ENCODE measurements around the gene CCDC174. TPM values are rescaled to one million over a fixed set of nuclear protein-coding genes. Genes with fewer than 3 reads are reported as not detected.

The CCDC174 gene
- polyA plus RNA-seq, 2 of the 4 experiments (the other 2 are of a cell fraction): 12.6 to 17.6 TPM

DNA sequence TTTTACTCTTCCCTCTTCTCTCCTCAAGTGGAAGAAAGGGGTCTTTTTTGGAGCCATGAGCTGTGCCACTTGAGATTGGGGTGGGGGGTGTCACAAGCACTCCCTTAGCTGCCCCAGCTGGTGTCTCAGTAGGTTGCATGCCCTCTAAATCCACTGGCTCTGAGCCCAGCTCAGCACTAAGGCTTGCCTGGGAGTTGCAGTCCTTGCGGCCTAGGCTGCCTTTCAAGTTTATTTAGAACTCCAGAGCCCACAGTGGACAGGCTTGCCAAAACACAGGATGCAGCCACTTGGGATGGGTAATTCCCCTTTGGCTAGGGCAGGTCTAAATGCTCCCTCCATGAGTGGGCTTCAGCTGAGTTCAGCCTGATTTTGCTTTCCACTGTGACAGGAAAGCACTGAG is 48.1 kb downstream of the CCDC174 start (continued):
- no peak for TF ChIP-seq POLR2AphosphoS2 (conservative IDR thresholded peaks at IDR 0.05; ENCODE audit: low read length)

GRCh38 chr3:14700891-14701290 is 49.3 kb downstream of the CCDC174 start:
- H3K9me3 ChIP-seq: no peaks in the 10 kb centered on the region
- CTCF ChIA-PET: interaction anchor here (1.0 kb wide), 1 partner anchor 221 kb away, joined by 3 read pairs; no protein-coding TSS in a partner anchor
- POLR2A ChIA-PET: no interaction called here
- H3K4me1 ChIP-seq: no peaks in the 10 kb centered on the region
- H3K4me3 ChIP-seq: no peak overlapping the region
- H3K4me2 ChIP-seq: no peak overlapping the region
- WGBS (ENCODE audit: missing lambda C conversion rate): 45% methylated on average over 3 of the region's 3 CpGs
- H3K27ac ChIP-seq: no peak overlapping the region
- DNase-seq (ENCODE audit: low read depth in 1 of 2, low spot score in 1 of 2) (no peak), FAIRE-seq (no peak), ATAC-seq (no peak)
- no peak for TF ChIP-seq RFX5 (IDR thresholded peaks at IDR 0.05)
- no peak for TF ChIP-seq MAFK (IDR thresholded peaks at IDR 0.05; ENCODE audit: partially characterized antibody)
- TF ChIP-seq, protein P1, sequence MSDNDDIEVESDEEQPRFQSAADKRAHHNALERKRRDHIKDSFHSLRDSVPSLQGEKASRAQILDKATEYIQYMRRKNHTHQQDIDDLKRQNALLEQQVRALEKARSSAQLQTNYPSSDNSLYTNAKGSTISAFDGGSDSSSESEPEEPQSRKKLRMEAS (IDR thresholded peaks at IDR 0.05): no peak
- no peak for TF ChIP-seq ZFP36 (IDR thresholded peaks at IDR 0.05; ENCODE audit: borderline replicate concordance, partially characterized antibody)
- no peak for TF ChIP-seq HOXB5 (CRISPR knock-in tag; IDR thresholded peaks at IDR 0.05)
- TF ChIP-seq HEYL (CRISPR knock-in tag; IDR thresholded peaks at IDR 0.05): no peak
- no peak for TF ChIP-seq PHF8 (IDR thresholded peaks at IDR 0.05; ENCODE audit: borderline replicate concordance, low read depth)
- no peak for TF ChIP-seq SMC3 (IDR thresholded peaks at IDR 0.05)
- TF ChIP-seq ESRRA (IDR thresholded peaks at IDR 0.05; ENCODE audit: borderline replicate concordance, low read length): no peak
- TF ChIP-seq RARB (CRISPR knock-in tag; IDR thresholded peaks at IDR 0.05): no peak
- TF ChIP-seq FOSL2 (IDR thresholded peaks at IDR 0.05): no peak
- no peak for TF ChIP-seq FOSL2 (CRISPR knock-in tag; IDR thresholded peaks at IDR 0.05)
- TF ChIP-seq MAZ (IDR thresholded peaks at IDR 0.05; ENCODE audit: borderline replicate concordance, low read depth, low read length): no peak
- TF ChIP-seq JUNB (IDR thresholded peaks at IDR 0.05): no peak
- TF ChIP-seq EHF (CRISPR knock-in tag; IDR thresholded peaks at IDR 0.05): no peak
- no peak for TF ChIP-seq NPAS2 (CRISPR knock-in tag; IDR thresholded peaks at IDR 0.05; ENCODE audit: borderline replicate concordance)

- H3K4me3 ChIP-seq: no peak overlapping the region
- H3K4me2 ChIP-seq: no peak overlapping the region
- FAIRE-seq: no peak
- no peak for DNase-seq (ENCODE audit: low read depth in 1 of 2, low spot score in 1 of 2)
- H3K27ac ChIP-seq: no peak overlapping the region
- WGBS (ENCODE audit: missing lambda C conversion rate): 29% methylated on average over 4 of the region's 4 CpGs
- TF ChIP-seq EHMT2 (IDR thresholded peaks at IDR 0.05; ENCODE audit: low read depth) (no peak), RNF2 (IDR thresholded peaks at IDR 0.05; ENCODE audit: borderline replicate concordance, low read depth) (no peak), HMGXB4 (CRISPR knock-in tag; IDR thresholded peaks at IDR 0.05; ENCODE audit: borderline replicate concordance) (no peak), RAD21 (conservative IDR thresholded peaks at IDR 0.05 in 1 of 2, IDR thresholded peaks at IDR 0.05 in 1 of 2) (no peak), ELK1 (IDR thresholded peaks at IDR 0.05; ENCODE audit: low read depth, low read length) (no peak), RCOR1 (IDR thresholded peaks at IDR 0.05; ENCODE audit: low read depth, low read length) (no peak)
- TF ChIP-seq, protein P2, sequence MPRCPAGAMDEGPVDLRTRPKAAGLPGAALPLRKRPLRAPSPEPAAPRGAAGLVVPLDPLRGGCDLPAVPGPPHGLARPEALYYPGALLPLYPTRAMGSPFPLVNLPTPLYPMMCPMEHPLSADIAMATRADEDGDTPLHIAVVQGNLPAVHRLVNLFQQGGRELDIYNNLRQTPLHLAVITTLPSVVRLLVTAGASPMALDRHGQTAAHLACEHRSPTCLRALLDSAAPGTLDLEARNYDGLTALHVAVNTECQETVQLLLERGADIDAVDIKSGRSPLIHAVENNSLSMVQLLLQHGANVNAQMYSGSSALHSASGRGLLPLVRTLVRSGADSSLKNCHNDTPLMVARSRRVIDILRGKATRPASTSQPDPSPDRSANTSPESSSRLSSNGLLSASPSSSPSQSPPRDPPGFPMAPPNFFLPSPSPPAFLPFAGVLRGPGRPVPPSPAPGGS (IDR thresholded peaks at IDR 0.05): no peak
- ChIA-PET POLR2A (no interaction called here), CTCF (interaction anchor here (0.5 kb wide), 1 partner anchor 37 kb away, joined by 3 read pairs; no protein-coding TSS in a partner anchor)
- ATAC-seq: no peak
- no peaks in the 10 kb centered on the region for H3K9me3 ChIP-seq
- H3K4me1 ChIP-seq: no peaks in the 10 kb centered on the region
These were observed 50.1 kb downstream of the CCDC174 start for GRCh38 chr3:14701676-14702075.

Data from A549 (cell line).